ENCODE results near the gene LRRC4C.

DNA sequence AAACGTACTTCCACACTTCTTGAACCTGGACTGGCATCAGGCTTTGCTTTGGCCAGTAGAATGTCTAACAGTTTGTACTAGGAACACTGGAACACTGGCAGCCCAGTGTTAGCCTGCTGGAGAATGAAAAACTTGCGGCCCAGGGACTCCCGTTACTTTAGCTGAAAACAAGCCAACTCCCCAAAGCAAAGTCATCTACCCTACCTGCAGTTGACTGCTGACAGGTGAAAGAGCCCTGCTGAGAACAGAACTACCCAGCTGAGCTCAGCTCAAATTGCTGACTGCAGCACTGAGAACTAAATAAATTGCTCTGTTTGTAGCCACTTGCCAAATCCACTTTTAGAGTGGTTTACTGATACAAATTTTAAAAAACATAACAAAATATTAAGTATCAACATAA is 342.5 kb downstream of the LRRC4C start:
- TF ChIP-seq, protein P1, sequence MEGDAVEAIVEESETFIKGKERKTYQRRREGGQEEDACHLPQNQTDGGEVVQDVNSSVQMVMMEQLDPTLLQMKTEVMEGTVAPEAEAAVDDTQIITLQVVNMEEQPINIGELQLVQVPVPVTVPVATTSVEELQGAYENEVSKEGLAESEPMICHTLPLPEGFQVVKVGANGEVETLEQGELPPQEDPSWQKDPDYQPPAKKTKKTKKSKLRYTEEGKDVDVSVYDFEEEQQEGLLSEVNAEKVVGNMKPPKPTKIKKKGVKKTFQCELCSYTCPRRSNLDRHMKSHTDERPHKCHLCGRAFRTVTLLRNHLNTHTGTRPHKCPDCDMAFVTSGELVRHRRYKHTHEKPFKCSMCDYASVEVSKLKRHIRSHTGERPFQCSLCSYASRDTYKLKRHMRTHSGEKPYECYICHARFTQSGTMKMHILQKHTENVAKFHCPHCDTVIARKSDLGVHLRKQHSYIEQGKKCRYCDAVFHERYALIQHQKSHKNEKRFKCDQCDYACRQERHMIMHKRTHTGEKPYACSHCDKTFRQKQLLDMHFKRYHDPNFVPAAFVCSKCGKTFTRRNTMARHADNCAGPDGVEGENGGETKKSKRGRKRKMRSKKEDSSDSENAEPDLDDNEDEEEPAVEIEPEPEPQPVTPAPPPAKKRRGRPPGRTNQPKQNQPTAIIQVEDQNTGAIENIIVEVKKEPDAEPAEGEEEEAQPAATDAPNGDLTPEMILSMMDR (IDR thresholded peaks at IDR 0.05): no peak
- TF ChIP-seq POLR2A (IDR thresholded peaks at IDR 0.05): no peak
